Caco-2 (cell line): ENCODE data around the gene MMP12. TPM values are rescaled to one million over a fixed set of nuclear protein-coding genes. Genes with fewer than 3 reads are reported as not detected.

Experiments
- BruUV-seq: library from RNA; stranded (reverse); fragments of 400-500 nt; replicated peaks from 2 replicates; lab custom pipeline; 2021; lab: Mats Ljungman, UMichigan
- CTCF ChIA-PET: fragments of 300-600 bp; sonication (Branson Sonifier 250); formaldehyde crosslinking; loops from one replicate; lab custom pipeline; 2022; ENCODE audit warnings: antibody characterized with exemption; lab: Charles Lee
- POLR2A ChIA-PET: fragments of 300-600 bp; sonication (Branson Sonifier 250); formaldehyde crosslinking; loops from one replicate; lab custom pipeline; 2022; ENCODE audit warnings: antibody characterized with exemption; lab: Charles Lee
- DNase-seq, 2 experiments: peaks; one replicate each; pipeline versions ENCODE4 v3.0.0 to v3.0.0-alpha.2; 2020 to 2022
- H3K27me3 ChIP-seq: replicated peaks from 2 replicates; pipeline ENCODE4 v1.6.0; 2011; ENCODE audit warnings: low read length; ENCODE audit not compliant: control insufficient read depth, insufficient read depth
- H3K36me3 ChIP-seq: 2 replicates; pipeline ENCODE4 v1.5.1; 2011; ENCODE audit warnings: low read length; ENCODE audit not compliant: control insufficient read depth, insufficient read depth
- H3K4me1 ChIP-seq: fragments of 250-450 bp; sonication (Bioruptor Pico); 2 replicates; pipeline ENCODE4 v1.5.1; 2020; ENCODE audit warnings: mild to moderate bottlenecking
- H3K4me3 ChIP-seq: 2 replicates; pipeline ENCODE4 v1.5.1; 2011; ENCODE audit warnings: low read depth, mild to moderate bottlenecking, control low read depth, low read length
- H3K9me3 ChIP-seq: fragments of 250-450 bp; sonication (Bioruptor Pico); 2 replicates; pipeline ENCODE4 v1.5.1; 2020; ENCODE audit warnings: mild to moderate bottlenecking, moderate library complexity
- H3K27ac Mint-ChIP-seq: one replicate; pipeline ENCODE4 v1.8.0; 2022; ENCODE audit warnings: mixed read lengths; ENCODE audit not compliant: unreplicated experiment
- H3K27me3 Mint-ChIP-seq: one replicate; pipeline ENCODE4 v1.8.0; 2022; ENCODE audit warnings: mixed read lengths; ENCODE audit not compliant: insufficient read depth, unreplicated experiment
- H3K36me3 Mint-ChIP-seq: one replicate; pipeline ENCODE4 v1.8.0; 2022; ENCODE audit warnings: mild to moderate bottlenecking, mixed read lengths; ENCODE audit not compliant: insufficient read depth, unreplicated experiment
- H3K4me1 Mint-ChIP-seq: one replicate; pipeline ENCODE4 v1.8.0; 2022; ENCODE audit warnings: low read depth, mixed read lengths; ENCODE audit not compliant: unreplicated experiment
- H3K4me3 Mint-ChIP-seq: one replicate; pipeline ENCODE4 v1.8.0; 2022; ENCODE audit warnings: mild to moderate bottlenecking, moderate library complexity, mixed read lengths; ENCODE audit not compliant: unreplicated experiment
- H3K9me3 Mint-ChIP-seq: one replicate; pipeline ENCODE4 v1.8.0; 2022; ENCODE audit warnings: mixed read lengths; ENCODE audit not compliant: unreplicated experiment
- CTCF ChIP-seq, 2 experiments: fragments of 200-600 bp in 1 of 2; IDR thresholded peaks; 1 replicate in 1 of 2; 2 replicates in 1 of 2; pipeline versions ENCODE4 v1.5.1 to v1.8.0; 2011 to 2022; ENCODE audit warnings: antibody characterized with exemption in 1 of 2, control low read depth in 1 of 2, inconsistent platforms in 1 of 2, low read depth in 1 of 2, low read length in 1 of 2, mild to moderate bottlenecking in 1 of 2, moderate library complexity in 1 of 2; ENCODE audit not compliant: insufficient read depth in 1 of 2, severe bottlenecking in 1 of 2, unreplicated experiment in 1 of 2
- intact Hi-C: fragments of 100-400 bp; cut with micrococcal nuclease; formaldehyde crosslinking; loops from one replicate; pipeline ENCODE4 v1.10.0; 2022; ENCODE audit not compliant: unreplicated experiment
- total RNA-seq: library from RNA; stranded (reverse); gene quantifications from 2 replicates; pipeline ENCODE4 v1.2.3, GENCODE V29; 2022

The MMP12 gene
- total RNA-seq, 1 experiment from 2014 or later: not detected

GRCh38 chr11:102840018-102840417 is 34.8 kb downstream of the MMP12 start:
- H3K4me3 Mint-ChIP-seq: no peak overlapping the region
- Histone ChIP-seq H3K27me3 (no peaks in the 10 kb centered on the region), H3K4me1 (no peaks in the 10 kb centered on the region), H3K36me3 (no peaks in the 10 kb centered on the region), H3K4me3 (no peak overlapping the region), H3K9me3 (no peaks in the 10 kb centered on the region)
- no peaks in the 10 kb centered on the region for H3K4me1 Mint-ChIP-seq
- POLR2A ChIA-PET: no interaction called here
- intact Hi-C loops: no loop called here
- H3K36me3 Mint-ChIP-seq: no peaks in the 10 kb centered on the region
- CTCF ChIA-PET: no interaction called here
- no peak for TF ChIP-seq CTCF (IDR thresholded peaks at IDR 0.05; ENCODE audit: insufficient read depth in 1 of 2, low read depth in 1 of 2, low read length in 1 of 2, severe bottlenecking in 1 of 2, unreplicated experiment in 1 of 2)
- BruUV-seq: no TSS peak
- no peak overlapping the region for H3K27ac Mint-ChIP-seq
- no peak for DNase-seq
- H3K9me3 Mint-ChIP-seq: no peaks in the 10 kb centered on the region
- H3K27me3 Mint-ChIP-seq: peaks cover 15% of the 10 kb centered on the region

- intact Hi-C loops: no loop called here
- Histone ChIP-seq H3K27me3 (no peaks in the 10 kb centered on the region), H3K4me3 (no peak overlapping the region), H3K4me1 (no peaks in the 10 kb centered on the region), H3K36me3 (no peaks in the 10 kb centered on the region), H3K9me3 (no peaks in the 10 kb centered on the region)
- no peak for DNase-seq
- Mint-ChIP-seq H3K36me3 (no peaks in the 10 kb centered on the region), H3K4me3 (no peak overlapping the region), H3K9me3 (no peaks in the 10 kb centered on the region), H3K27ac (no peak overlapping the region), H3K27me3 (peaks cover 4% of the 10 kb centered on the region), H3K4me1 (no peaks in the 10 kb centered on the region)
- TF ChIP-seq CTCF (IDR thresholded peaks at IDR 0.05; ENCODE audit: insufficient read depth in 1 of 2, low read depth in 1 of 2, low read length in 1 of 2, severe bottlenecking in 1 of 2, unreplicated experiment in 1 of 2): no peak
- ChIA-PET POLR2A (no interaction called here), CTCF (no interaction called here)
- BruUV-seq: no TSS peak
Observed at GRCh38 chr11:102837646-102838045, 37.1 kb downstream of the MMP12 start.

- H3K4me3 Mint-ChIP-seq: no peak overlapping the region
- H3K36me3 ChIP-seq: no peaks in the 10 kb centered on the region
- H3K4me1 ChIP-seq: no peaks in the 10 kb centered on the region
- H3K9me3 Mint-ChIP-seq: no peaks in the 10 kb centered on the region
- no peaks in the 10 kb centered on the region for H3K36me3 Mint-ChIP-seq
- DNase-seq: no peak
- CTCF ChIA-PET: no interaction called here
- no peaks in the 10 kb centered on the region for H3K4me1 Mint-ChIP-seq
- no TSS peak for BruUV-seq
- H3K27me3 ChIP-seq: no peaks in the 10 kb centered on the region
- no peak overlapping the region for H3K4me3 ChIP-seq
- H3K27ac Mint-ChIP-seq: no peak overlapping the region
- H3K27me3 Mint-ChIP-seq: peaks cover 4% of the 10 kb centered on the region
- POLR2A ChIA-PET: no interaction called here
- TF ChIP-seq CTCF (IDR thresholded peaks at IDR 0.05; ENCODE audit: insufficient read depth in 1 of 2, low read depth in 1 of 2, low read length in 1 of 2, severe bottlenecking in 1 of 2, unreplicated experiment in 1 of 2): no peak
- H3K9me3 ChIP-seq: no peaks in the 10 kb centered on the region
- intact Hi-C loops: no loop called here
Observed at GRCh38 chr11:102837156-102837555, 37.6 kb downstream of the MMP12 start.
